HepG2 (cell line): ENCODE measurements around the gene CBFA2T2. TPM values are rescaled to one million over a fixed set of nuclear protein-coding genes. Genes with fewer than 3 reads are reported as not detected.
A peak's percentile ranks its signal among the peaks of the same experiment; 100 is the strongest.

ENCODE experiments used
- KAT8 ChIP-seq: IDR thresholded peaks from 2 replicates; pipeline ENCODE4 v1.6.1; 2016; ENCODE audit warnings: missing genetic modification reagents, missing compliant biosample characterization
- KDM5B ChIP-seq: sonication (generic); formaldehyde crosslinking; IDR thresholded peaks from 2 replicates; pipeline ENCODE4 v1.4.0; 2020; ENCODE audit warnings: missing genetic modification reagents, mild to moderate bottlenecking, borderline replicate concordance
- MIER2 ChIP-seq: IDR thresholded peaks from 2 replicates; pipeline ENCODE4 v1.6.1; 2016; ENCODE audit warnings: missing biosample characterization, missing genetic modification reagents
- MYC ChIP-seq: sonication (generic); formaldehyde crosslinking; IDR thresholded peaks from 2 replicates; pipeline ENCODE4 v1.9.0; 2021; ENCODE audit warnings: missing genetic modification reagents, borderline replicate concordance
- MYPOP ChIP-seq: sonication (generic); formaldehyde crosslinking; IDR thresholded peaks from 2 replicates; pipeline ENCODE4 v1.8.1; 2023; ENCODE audit warnings: mild to moderate bottlenecking, moderate library complexity, missing genetic modification reagents
- PHF8 ChIP-seq: sonication (generic); formaldehyde crosslinking; IDR thresholded peaks from 2 replicates; pipeline ENCODE4 v1.5.0; 2020; ENCODE audit warnings: missing genetic modification reagents
- STAT6 ChIP-seq: sonication (generic); formaldehyde crosslinking; IDR thresholded peaks from 2 replicates; pipeline ENCODE4 v1.4.0; 2020; ENCODE audit warnings: missing genetic modification reagents, mild to moderate bottlenecking, borderline replicate concordance
- ZBTB14 ChIP-seq: sonication (generic); formaldehyde crosslinking; IDR thresholded peaks from 2 replicates; pipeline ENCODE4 v1.4.0; 2020; ENCODE audit warnings: missing genetic modification reagents
- ZBTB21 ChIP-seq: sonication (generic); formaldehyde crosslinking; IDR thresholded peaks from 2 replicates; pipeline ENCODE4 v1.4.0; 2020; ENCODE audit warnings: missing genetic modification reagents
- ZFP90 ChIP-seq: sonication (generic); formaldehyde crosslinking; IDR thresholded peaks from 2 replicates; pipeline ENCODE4 v1.8.0; 2022; ENCODE audit warnings: missing genetic modification reagents, mild to moderate bottlenecking, inconsistent platforms, borderline replicate concordance
- ZFP91 ChIP-seq: sonication (generic); formaldehyde crosslinking; IDR thresholded peaks from 2 replicates; pipeline ENCODE4 v1.9.0; 2022; ENCODE audit warnings: missing genetic modification reagents, mild to moderate bottlenecking, borderline replicate concordance
- ZNF180 ChIP-seq: sonication (generic); formaldehyde crosslinking; IDR thresholded peaks from 2 replicates; pipeline ENCODE4 v1.4.0; 2020; ENCODE audit warnings: low read depth, missing genetic modification reagents, borderline replicate concordance
- ZNF282 ChIP-seq: fragments of 450-650 bp; IDR thresholded peaks from 2 replicates; pipeline ENCODE4 v1.6.1; 2018; ENCODE audit not compliant: partially characterized antibody
- ZNF34 ChIP-seq: sonication (generic); formaldehyde crosslinking; IDR thresholded peaks from 2 replicates; pipeline ENCODE4 v1.4.0; 2020; ENCODE audit warnings: mild to moderate bottlenecking, missing genetic modification reagents, borderline replicate concordance
- ZNF430 ChIP-seq: sonication (generic); formaldehyde crosslinking; IDR thresholded peaks from 2 replicates; pipeline ENCODE4 v1.9.0; 2021; ENCODE audit warnings: mild to moderate bottlenecking, missing genetic modification reagents
- ZNF619 ChIP-seq: sonication (generic); formaldehyde crosslinking; IDR thresholded peaks from 2 replicates; pipeline ENCODE4 v1.4.0; 2020; ENCODE audit warnings: mild to moderate bottlenecking, missing genetic modification reagents
- ZNF639 ChIP-seq: conservative IDR thresholded peaks from 2 replicates; pipeline ENCODE4 v1.6.1; 2018; ENCODE audit warnings: missing genetic modification reagents
- ZNF749 ChIP-seq: sonication (generic); formaldehyde crosslinking; IDR thresholded peaks from 2 replicates; pipeline ENCODE4 v1.8.0; 2022; ENCODE audit warnings: mild to moderate bottlenecking, missing genetic modification reagents, moderate library complexity, borderline replicate concordance
- ZNF784 ChIP-seq: sonication (generic); formaldehyde crosslinking; IDR thresholded peaks from 2 replicates; pipeline ENCODE4 v1.5.1; 2020; ENCODE audit warnings: missing genetic modification reagents, mild to moderate bottlenecking, borderline replicate concordance
- polyA plus RNA-seq, 8 experiments: library from polyadenylated mRNA; depleted of rRNA in 3 of 8; stranded (reverse) in 7 of 8; unstranded in 1 of 8; fragments of >200 nt; fragmentation: Illumina TruSeq in 4 of 8; extraction: Trizol in 4 of 8; gene quantifications; 2 replicates each; pipeline versions ENCODE4 v1.2.1 to v1.2.3, GENCODE V29; 2011 to 2016; ENCODE audit warnings: low read depth in 4 of 8, missing spikeins in 1 of 8, mixed read lengths in 1 of 8; ENCODE audit not compliant: insufficient read depth in 1 of 8
- total RNA-seq, 5 experiments: library from RNA; depleted of rRNA; stranded (reverse); fragments of >200 nt; fragmentation: Illumina TruSeq; extraction: Trizol; gene quantifications; 2 replicates each; pipeline ENCODE4 v1.2.3, GENCODE V29; 2016; ENCODE audit warnings: low read depth in 1 of 5

CBFA2T2 gene
- total and polyA plus RNA-seq, 2 of the 13 experiments (the other 11 are each of a cell fraction or from before 2014, with no cell fraction given), result 6.3 to 21.2 TPM

GRCh38 chr20:33490023-33490933 lies at the start of gene CBFA2T2 (continued):
- TF ChIP-seq ZFP90 (no peak; the same call in 1 of the 2 replicates), ZNF430 (CRISPR knock-in tag) (peak; percentile 37; the same call in 1 of the 2 replicates), MYC (CRISPR knock-in tag) (peak; percentile 2; the same call in 1 of the 2 replicates), ZNF34 (peak; percentile 38; the same call in 1 of the 2 replicates), ZNF784 (CRISPR knock-in tag) (peak; percentile 92; the same call in 1 of the 2 replicates), ZNF749 (no peak), ZBTB14 (no peak), ZNF180 (no peak), STAT6 (no peak), ZNF619 (CRISPR knock-in tag) (peak; percentile 78; the same call in 1 of the 2 replicates), MIER2 (CRISPR knock-in tag) (no peak), ZNF282 (no peak), ZNF639 (CRISPR knock-in tag) (peak; percentile 80; the same call in 1 of the 2 replicates), ZFP91 (CRISPR knock-in tag) (no peak; the same call in 1 of the 2 replicates), KAT8 (CRISPR knock-in tag) (0 out of 2 replicates have a peak, but pooled peaks have one; percentile 41), ZBTB21 (CRISPR knock-in tag) (no peak), PHF8 (CRISPR knock-in tag) (peak; percentile 86), KDM5B (peak; percentile 82), MYPOP (CRISPR knock-in tag) (no peak)
